ENCODE results near the gene DHCR24. TPM values are rescaled to one million over a fixed set of nuclear protein-coding genes. Genes with fewer than 3 reads are reported as not detected.

The DHCR24 gene
- total RNA-seq, 2 experiments from 2014 or later, result 59.5 to 64.7 TPM

- ChIA-PET CTCF (no interaction called here), POLR2A (no interaction called here)
- intact Hi-C loops (cut with micrococcal nuclease), result no loop called here
- no peak for DNase-seq
- ATAC-seq, result no peak
- H3K36me3 Mint-ChIP-seq (ENCODE audit: low read depth), result peaks cover 50% of the 10 kb centered on the region
- H3K4me1 Mint-ChIP-seq (ENCODE audit: low read depth), result no peaks in the 10 kb centered on the region
- no peak for TF ChIP-seq CTCF (IDR thresholded peaks at IDR 0.05)
- no peaks in the 10 kb centered on the region for H3K9me3 Mint-ChIP-seq
- H3K27me3 Mint-ChIP-seq, result no peaks in the 10 kb centered on the region
- H3K27ac Mint-ChIP-seq, result no peak overlapping the region
- no peak overlapping the region for H3K4me3 Mint-ChIP-seq
Measured at GRCh38 chr1:54866801-54867716, 19.9 kb downstream of the DHCR24 start.

GRCh38 chr1:54865238-54866073, 21.5 kb downstream of the DHCR24 start:
- TF ChIP-seq CTCF (IDR thresholded peaks at IDR 0.05), result no peak
- H3K4me3 Mint-ChIP-seq, result no peak overlapping the region
- H3K27me3 Mint-ChIP-seq, result no peaks in the 10 kb centered on the region
- ChIA-PET CTCF (interaction anchor here (1.1 kb wide), 1 partner anchor 165 kb away, joined by 3 read pairs; no protein-coding TSS in a partner anchor), POLR2A (no interaction called here)
- H3K4me1 Mint-ChIP-seq (ENCODE audit: low read depth), result no peaks in the 10 kb centered on the region
- ATAC-seq, result no peak
- no peaks in the 10 kb centered on the region for H3K9me3 Mint-ChIP-seq
- H3K27ac Mint-ChIP-seq, result no peak overlapping the region
- intact Hi-C loops (cut with micrococcal nuclease), result no loop called here
- peaks cover 57% of the 10 kb centered on the region for H3K36me3 Mint-ChIP-seq (ENCODE audit: low read depth)
- DNase-seq, result no peak

- Mint-ChIP-seq H3K9me3 (no peaks in the 10 kb centered on the region), H3K4me1 (ENCODE audit: low read depth) (no peaks in the 10 kb centered on the region), H3K27ac (no peak overlapping the region), H3K27me3 (no peaks in the 10 kb centered on the region), H3K36me3 (ENCODE audit: low read depth) (peaks cover 63% of the 10 kb centered on the region), H3K4me3 (no peak overlapping the region)
- intact Hi-C loops (cut with micrococcal nuclease), result no loop called here
- DNase-seq (no peak), ATAC-seq (no peak)
- CTCF ChIA-PET, result interaction anchor here (1.1 kb wide), 1 partner anchor 164 kb away, joined by 3 read pairs; no protein-coding TSS in a partner anchor
- POLR2A ChIA-PET, result no interaction called here
- no peak for TF ChIP-seq CTCF (IDR thresholded peaks at IDR 0.05)
Measured at GRCh38 chr1:54864460-54865208, 22.4 kb downstream of the DHCR24 start.

- CTCF ChIA-PET, result no interaction called here
- POLR2A ChIA-PET, result no interaction called here
- no peak overlapping the region for H3K4me3 Mint-ChIP-seq
- ATAC-seq, result no peak
- no peaks in the 10 kb centered on the region for H3K27me3 Mint-ChIP-seq
- no peaks in the 10 kb centered on the region for H3K9me3 Mint-ChIP-seq
- no peak overlapping the region for H3K27ac Mint-ChIP-seq
- DNase-seq, result no peak
- no peaks in the 10 kb centered on the region for H3K4me1 Mint-ChIP-seq (ENCODE audit: low read depth)
- TF ChIP-seq CTCF (IDR thresholded peaks at IDR 0.05), result no peak
- peaks cover 57% of the 10 kb centered on the region for H3K36me3 Mint-ChIP-seq (ENCODE audit: low read depth)
- intact Hi-C loops (cut with micrococcal nuclease), result no loop called here
Measured at GRCh38 chr1:54863267-54863665, 23.7 kb downstream of the DHCR24 start.

All from activated CD8-positive, alpha-beta T cell treated with anti-CD3 and anti-CD28 coated beads for 36 hours (primary cell).